Measurements from ENCODE around the gene CCDC88C.
A peak's percentile ranks its signal among the peaks of the same experiment; 100 is the strongest.
"Not testable (repeated sequence)": the region's sequence is repeated elsewhere in the genome, so short reads cannot be mapped to it uniquely, and the experiment has no call there.

CCDC88C gene

DNA sequence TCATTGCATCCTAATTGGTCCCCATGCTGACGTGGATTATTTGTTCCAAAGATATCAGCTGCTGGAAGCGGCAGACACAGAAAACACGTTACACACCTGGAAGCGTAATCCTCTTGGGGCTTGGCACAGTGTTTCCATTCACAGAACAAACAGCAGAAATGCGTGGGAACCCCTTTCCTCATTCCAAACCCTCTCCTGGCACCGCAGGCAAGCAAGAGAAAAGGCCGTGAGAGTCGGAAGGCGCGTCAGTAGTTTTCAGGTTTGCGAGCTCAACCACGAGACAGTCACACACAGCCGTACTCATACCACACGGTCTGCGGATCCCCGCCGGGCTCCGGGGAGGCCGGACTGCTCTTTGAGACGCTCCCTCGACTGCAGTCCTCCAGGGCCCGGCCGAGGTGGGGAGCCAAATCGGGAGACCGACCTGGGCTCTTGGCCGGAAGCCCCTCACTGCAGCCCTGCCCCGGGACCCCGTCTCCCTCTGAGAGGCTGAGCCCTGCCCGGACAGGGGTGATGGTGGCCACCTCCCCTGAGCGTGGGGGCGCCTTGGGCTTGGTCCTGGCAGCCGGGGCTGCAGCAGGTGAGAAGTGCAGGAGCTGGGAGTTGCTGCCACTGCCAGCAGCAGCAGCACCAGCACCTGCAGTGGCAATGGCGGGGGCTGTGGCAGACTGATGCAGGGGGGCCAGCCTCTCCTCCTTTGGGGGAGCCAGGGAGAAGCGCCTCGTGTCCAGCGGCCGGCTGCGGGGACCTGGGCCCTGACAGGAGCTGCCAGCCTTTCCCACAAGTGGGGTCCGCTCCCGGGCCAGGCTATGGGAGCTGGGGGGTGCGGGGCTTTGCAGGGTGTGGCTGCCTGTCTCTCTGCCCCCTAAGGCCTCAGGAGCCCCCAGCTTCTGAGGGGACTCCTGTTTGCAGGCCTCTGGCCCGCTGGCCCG is 145.0 kb downstream of the CCDC88C start:
- no peak overlapping the region for H3K27ac ChIP-seq (ENCODE audit: low read depth, low read length)
- H3K4me1 ChIP-seq (ENCODE audit: control insufficient read depth in 1 of 2, insufficient read depth in 2 of 2, low read length in 2 of 2) = peaks cover 7 to 11% of the 10 kb centered on the region in 2 donors
- no peak overlapping the region for H3K9ac ChIP-seq (ENCODE audit: low read depth in 1 of 2, low read length in 2 of 2)
- H3K36me3 ChIP-seq (ENCODE audit: control insufficient read depth in 1 of 2, insufficient read depth in 2 of 2, low read length in 2 of 2) = peaks cover 33 to 50% of the 10 kb centered on the region in 2 donors
- H3K4me3 ChIP-seq (ENCODE audit: low read depth in 1 of 2, low read length in 2 of 2) = no peak overlapping the region
- no peaks in the 10 kb centered on the region for H3K27me3 ChIP-seq (ENCODE audit: control insufficient read depth in 1 of 2, insufficient read depth in 2 of 2, low read length in 2 of 2)
- no peaks in the 10 kb centered on the region for H3K9me3 ChIP-seq (ENCODE audit: control insufficient read depth in 1 of 2, low read length in 2 of 2)

- H3K4me3 ChIP-seq (ENCODE audit: low read depth in 1 of 2, low read length in 2 of 2) = no peak overlapping the region
- H3K36me3 ChIP-seq (ENCODE audit: control insufficient read depth in 1 of 2, insufficient read depth in 2 of 2, low read length in 2 of 2) = peaks cover 28 to 42% of the 10 kb centered on the region in 2 donors
- no peaks in the 10 kb centered on the region for H3K9me3 ChIP-seq (ENCODE audit: control insufficient read depth in 1 of 2, low read length in 2 of 2)
- no peak overlapping the region for H3K9ac ChIP-seq (ENCODE audit: low read depth in 1 of 2, low read length in 2 of 2)
- H3K27ac ChIP-seq (ENCODE audit: low read depth, low read length) = no peak overlapping the region
- H3K27me3 ChIP-seq (ENCODE audit: control insufficient read depth in 1 of 2, insufficient read depth in 2 of 2, low read length in 2 of 2) = no peaks in the 10 kb centered on the region
- H3K4me1 ChIP-seq (ENCODE audit: control insufficient read depth in 1 of 2, insufficient read depth in 2 of 2, low read length in 2 of 2) = peaks cover 7 to 11% of the 10 kb centered on the region in 2 donors
Measured at GRCh38 chr14:91271639-91272038, 146.0 kb downstream of the CCDC88C start.

GRCh38 chr14:91270619-91271018 is 147.0 kb downstream of the CCDC88C start:
- no peak overlapping the region for H3K9ac ChIP-seq (ENCODE audit: low read depth in 1 of 2, low read length in 2 of 2)
- no peak overlapping the region for H3K27ac ChIP-seq (ENCODE audit: low read depth, low read length)
- H3K4me1 ChIP-seq (ENCODE audit: control insufficient read depth in 1 of 2, insufficient read depth in 2 of 2, low read length in 2 of 2) = peaks cover 7 to 11% of the 10 kb centered on the region in 2 donors
- no peak overlapping the region for H3K4me3 ChIP-seq (ENCODE audit: low read depth in 1 of 2, low read length in 2 of 2)
- H3K36me3 ChIP-seq (ENCODE audit: control insufficient read depth in 1 of 2, insufficient read depth in 2 of 2, low read length in 2 of 2) = peaks cover 21 to 35% of the 10 kb centered on the region in 2 donors
- no peaks in the 10 kb centered on the region for H3K27me3 ChIP-seq (ENCODE audit: control insufficient read depth in 1 of 2, insufficient read depth in 2 of 2, low read length in 2 of 2)
- H3K9me3 ChIP-seq (ENCODE audit: control insufficient read depth in 1 of 2, low read length in 2 of 2) = no peaks in the 10 kb centered on the region

DNA sequence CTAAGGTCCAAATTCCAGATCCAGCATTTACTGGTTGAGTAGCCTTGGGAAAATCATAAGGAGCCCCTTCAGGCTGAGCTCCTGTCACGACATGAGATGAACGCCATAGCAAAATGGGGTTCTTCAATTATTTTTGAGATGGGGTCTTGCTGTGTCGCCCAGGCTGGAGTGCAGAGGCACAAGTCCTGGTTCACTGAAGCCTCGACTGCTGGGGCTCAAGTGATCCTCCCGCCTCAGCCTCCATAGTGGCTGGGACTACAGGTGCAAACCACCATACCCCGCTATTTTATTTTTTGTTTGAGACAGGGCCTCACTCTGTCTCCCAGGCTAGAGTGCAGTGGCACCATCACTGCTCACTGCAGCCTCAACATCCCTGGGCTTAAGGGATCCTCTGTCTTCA is 147.4 kb downstream of the CCDC88C start:
- peaks cover 7 to 12% of the 10 kb centered on the region in 2 donors for H3K4me1 ChIP-seq (ENCODE audit: control insufficient read depth in 1 of 2, insufficient read depth in 2 of 2, low read length in 2 of 2)
- peaks cover 21 to 35% of the 10 kb centered on the region in 2 donors for H3K36me3 ChIP-seq (ENCODE audit: control insufficient read depth in 1 of 2, insufficient read depth in 2 of 2, low read length in 2 of 2)
- H3K9ac ChIP-seq (ENCODE audit: low read depth in 1 of 2, low read length in 2 of 2) = no peak overlapping the region
- H3K27ac ChIP-seq (ENCODE audit: low read depth, low read length) = no peak overlapping the region
- H3K4me3 ChIP-seq (ENCODE audit: low read depth in 1 of 2, low read length in 2 of 2) = no peak overlapping the region
- no peaks in the 10 kb centered on the region for H3K9me3 ChIP-seq (ENCODE audit: control insufficient read depth in 1 of 2, low read length in 2 of 2)
- no peaks in the 10 kb centered on the region for H3K27me3 ChIP-seq (ENCODE audit: control insufficient read depth in 1 of 2, insufficient read depth in 2 of 2, low read length in 2 of 2)

DNA sequence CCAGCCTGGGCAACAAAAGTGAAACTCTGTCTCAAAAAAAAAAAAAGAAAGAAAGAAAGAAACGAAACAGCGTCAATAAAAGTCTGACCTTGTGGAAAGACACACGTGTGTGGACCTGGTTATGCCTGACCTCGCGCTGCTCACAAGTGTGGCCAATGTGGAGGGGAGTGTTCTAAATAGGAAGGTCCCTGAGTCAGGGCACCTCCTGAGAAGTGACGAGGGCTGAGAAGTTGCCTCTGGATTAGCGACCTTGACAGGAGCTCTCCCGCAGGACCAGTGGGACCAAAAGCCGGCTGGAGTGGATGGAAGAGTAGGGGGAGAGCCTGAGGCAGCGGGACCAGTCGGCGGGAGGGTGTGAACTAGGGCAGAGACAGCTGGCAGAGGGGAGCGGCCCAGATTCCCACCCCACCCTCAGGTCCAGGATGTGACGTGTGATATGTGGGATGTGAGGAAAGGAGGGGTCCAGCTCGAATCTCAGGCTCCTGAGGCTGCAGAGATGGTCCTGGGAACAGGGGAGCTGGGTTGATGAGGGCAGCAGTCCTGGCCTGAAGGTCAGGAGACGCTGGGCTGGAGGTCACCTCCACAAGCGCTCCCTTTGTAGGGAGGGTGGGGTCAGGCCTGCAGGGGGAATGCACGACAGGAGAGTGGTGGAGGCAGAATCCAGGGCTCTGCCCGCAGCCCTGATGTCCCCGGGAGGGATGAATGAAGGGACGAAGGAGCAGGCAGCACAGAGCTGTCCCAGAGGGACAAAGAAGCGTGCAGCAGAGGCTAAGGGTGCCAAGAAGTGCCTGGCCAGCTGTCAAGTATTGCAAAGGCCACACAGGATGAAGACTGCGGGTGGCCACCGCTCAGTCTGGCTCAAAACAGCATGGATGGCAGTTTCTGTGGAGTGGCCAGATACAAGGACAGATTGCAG is 148.3 kb downstream of the CCDC88C start:
- H3K27me3 ChIP-seq (ENCODE audit: control insufficient read depth in 1 of 2, insufficient read depth in 2 of 2, low read length in 2 of 2) = no peaks in the 10 kb centered on the region
- peaks cover 15 to 26% of the 10 kb centered on the region in 2 donors for H3K36me3 ChIP-seq (ENCODE audit: control insufficient read depth in 1 of 2, insufficient read depth in 2 of 2, low read length in 2 of 2)
- peak overlapping the region in 1 of 2 donors; percentile 18 for H3K9ac ChIP-seq (ENCODE audit: low read depth in 1 of 2, low read length in 2 of 2)
- no peaks in the 10 kb centered on the region for H3K9me3 ChIP-seq (ENCODE audit: control insufficient read depth in 1 of 2, low read length in 2 of 2)
- H3K4me1 ChIP-seq (ENCODE audit: control insufficient read depth in 1 of 2, insufficient read depth in 2 of 2, low read length in 2 of 2) = peaks cover 11 to 19% of the 10 kb centered on the region in 2 donors
- H3K4me3 ChIP-seq (ENCODE audit: low read depth in 1 of 2, low read length in 2 of 2) = peak overlapping the region; percentile 57 to 62
- H3K27ac ChIP-seq (ENCODE audit: low read depth, low read length) = no peak overlapping the region

GRCh38 chr14:91267965-91268437 is 149.6 kb downstream of the CCDC88C start:
- no peak overlapping the region for H3K9ac ChIP-seq (ENCODE audit: low read depth in 1 of 2, low read length in 2 of 2)
- H3K4me1 ChIP-seq (ENCODE audit: control insufficient read depth in 1 of 2, insufficient read depth in 2 of 2, low read length in 2 of 2) = peaks cover 16 to 27% of the 10 kb centered on the region in 2 donors
- no peak overlapping the region for H3K4me3 ChIP-seq (ENCODE audit: low read depth in 1 of 2, low read length in 2 of 2)
- H3K27ac ChIP-seq (ENCODE audit: low read depth, low read length) = no peak overlapping the region
- H3K27me3 ChIP-seq (ENCODE audit: control insufficient read depth in 1 of 2, insufficient read depth in 2 of 2, low read length in 2 of 2) = no peaks in the 10 kb centered on the region
- no peaks in the 10 kb centered on the region for H3K9me3 ChIP-seq (ENCODE audit: control insufficient read depth in 1 of 2, low read length in 2 of 2)
- H3K36me3 ChIP-seq (ENCODE audit: control insufficient read depth in 1 of 2, insufficient read depth in 2 of 2, low read length in 2 of 2) = peaks cover 6 to 13% of the 10 kb centered on the region in 2 donors

- H3K9ac ChIP-seq (ENCODE audit: low read depth in 1 of 2, low read length in 2 of 2); H3K27ac ChIP-seq (ENCODE audit: low read depth, low read length); H3K36me3 ChIP-seq (ENCODE audit: control insufficient read depth in 1 of 2, insufficient read depth in 2 of 2, low read length in 2 of 2); H3K4me3 ChIP-seq (ENCODE audit: low read depth in 1 of 2, low read length in 2 of 2); H3K27me3 ChIP-seq (ENCODE audit: control insufficient read depth in 1 of 2, insufficient read depth in 2 of 2, low read length in 2 of 2); H3K9me3 ChIP-seq (ENCODE audit: control insufficient read depth in 1 of 2, low read length in 2 of 2): not testable (repeated sequence)
- peaks cover 16 to 27% of the 10 kb centered on the region in 2 donors for H3K4me1 ChIP-seq (ENCODE audit: control insufficient read depth in 1 of 2, insufficient read depth in 2 of 2, low read length in 2 of 2)
Measured at GRCh38 chr14:91266276-91266675, 151.3 kb downstream of the CCDC88C start.

- H3K27me3 ChIP-seq (ENCODE audit: control insufficient read depth in 1 of 2, insufficient read depth in 2 of 2, low read length in 2 of 2) = no peaks in the 10 kb centered on the region
- H3K27ac ChIP-seq (ENCODE audit: low read depth, low read length) = no peak overlapping the region
- H3K4me1 ChIP-seq (ENCODE audit: control insufficient read depth in 1 of 2, insufficient read depth in 2 of 2, low read length in 2 of 2) = peaks cover 16 to 27% of the 10 kb centered on the region in 2 donors
- H3K9me3 ChIP-seq (ENCODE audit: control insufficient read depth in 1 of 2, low read length in 2 of 2) = no peaks in the 10 kb centered on the region
- H3K9ac ChIP-seq (ENCODE audit: low read depth in 1 of 2, low read length in 2 of 2) = no peak overlapping the region
- no peaks in the 10 kb centered on the region for H3K36me3 ChIP-seq (ENCODE audit: control insufficient read depth in 1 of 2, insufficient read depth in 2 of 2, low read length in 2 of 2)
- H3K4me3 ChIP-seq (ENCODE audit: low read depth in 1 of 2, low read length in 2 of 2) = no peak overlapping the region
Measured at GRCh38 chr14:91265404-91265803, 152.2 kb downstream of the CCDC88C start.

- no peak overlapping the region for H3K27ac ChIP-seq (ENCODE audit: low read depth, low read length)
- peak overlapping the region in 1 of 2 donors; percentile 38 for H3K9ac ChIP-seq (ENCODE audit: low read depth in 1 of 2, low read length in 2 of 2)
Measured at GRCh38 chr14:91264151-91265150, 153.2 kb downstream of the CCDC88C start.

More at GRCh38 chr14:91264151-91265150, 153.2 kb downstream of the CCDC88C start:
- Histone ChIP-seq H3K27me3 (ENCODE audit: control insufficient read depth in 1 of 2, insufficient read depth in 2 of 2, low read length in 2 of 2) (no peaks in the 10 kb centered on the region), H3K36me3 (ENCODE audit: control insufficient read depth in 1 of 2, insufficient read depth in 2 of 2, low read length in 2 of 2) (no peaks in the 10 kb centered on the region), H3K9me3 (ENCODE audit: control insufficient read depth in 1 of 2, low read length in 2 of 2) (no peaks in the 10 kb centered on the region), H3K4me3 (ENCODE audit: low read depth in 1 of 2, low read length in 2 of 2) (peak overlapping the region; percentile 55 to 61), H3K4me1 (ENCODE audit: control insufficient read depth in 1 of 2, insufficient read depth in 2 of 2, low read length in 2 of 2) (peaks cover 10 to 21% of the 10 kb centered on the region in 2 donors)
